Transverse colon (tissue), 4 donors: ENCODE data around the gene KCNG1. TPM values are rescaled to one million over a fixed set of nuclear protein-coding genes. Genes with fewer than 3 reads are reported as not detected.

Experiments
- DNase-seq: peaks from one replicate; pipeline ENCODE4 v3.0.0-alpha.2; 2019
- H3K27ac ChIP-seq, 4 donors: fragments of 200-600 bp; sonication (generic); 2 replicates each; pipeline ENCODE4 v1.5.1; 2016 to 2018; ENCODE audit warnings: inconsistent platforms in 4 of 4
- H3K27me3 ChIP-seq: fragments of 200-600 bp; sonication (generic); 2 replicates; pipeline ENCODE4 v1.5.1; 2017; ENCODE audit warnings: inconsistent platforms
- H3K36me3 ChIP-seq, 4 donors: fragments of 200-600 bp; sonication (generic); 2 replicates each; pipeline ENCODE4 v1.5.1; 2017 to 2019; ENCODE audit warnings: inconsistent platforms in 4 of 4
- H3K4me1 ChIP-seq, 4 donors: fragments of 200-600 bp; sonication (generic); 2 replicates each; pipeline ENCODE4 v1.5.1; 2017 to 2020; ENCODE audit warnings: inconsistent platforms in 4 of 4
- H3K4me3 ChIP-seq, 4 donors: fragments of 200-600 bp; sonication (generic); 1 replicate in 1 of 4; 2 replicates in 3 of 4; pipeline versions ENCODE4 v1.5.1 to v1.6.1; 2017 to 2019; ENCODE audit warnings: inconsistent platforms in 4 of 4
- H3K9me3 ChIP-seq, 2 donors: fragments of 200-600 bp; sonication (generic); 2 replicates each; pipeline ENCODE4 v1.5.1; 2017 to 2019; ENCODE audit warnings: inconsistent platforms in 2 of 2
- EP300 ChIP-seq: sonication (generic); formaldehyde crosslinking; IDR thresholded peaks from one replicate; pipeline ENCODE4 v1.6.1; 2017; ENCODE audit warnings: antibody characterized with exemption, low read depth
- POLR2A ChIP-seq: fragments of 450-650 bp; IDR thresholded peaks from one replicate; pipeline ENCODE4 v1.6.1; 2016; ENCODE audit warnings: antibody characterized with exemption, mild to moderate bottlenecking, moderate library complexity
- POLR2AphosphoS5 ChIP-seq, 3 donors: sonication (generic); formaldehyde crosslinking; IDR thresholded peaks; one replicate each; pipeline ENCODE4 v1.6.1; 2016; ENCODE audit warnings: antibody characterized with exemption in 3 of 3
- WGBS, 2 donors: methylation state at CpG; one replicate each; pipeline ENCODE4 v1.1.5; 2018; ENCODE audit warnings: low coverage in 1 of 2; 5-methylcytosine and 5-hydroxymethylcytosine counted together
- in situ Hi-C, 4 donors: fragments of 200-750 bp; cut with MboI; loops; one replicate each; pipeline versions ENCODE4 v1.15.0 to v1.15.1; 2017; ENCODE audit warnings: low sequenced_read_pairs in 3 of 4, low pct_ligation_motif_present in 1 of 4, low pct_unique_long_range_greater_than_20kb in 1 of 4
- intact Hi-C: fragments of 100-400 bp; cut with DNase I; formaldehyde crosslinking; loops from one replicate; pipeline ENCODE4 v1.15.1; 2023; ENCODE audit warnings: low total_unique reads
- total RNA-seq, 4 donors: library from RNA; depleted of rRNA; stranded (reverse); fragments of >200 nt; gene quantifications; one replicate each; pipeline ENCODE4 v1.1.0, GENCODE V29; 2016
- TF ChIP-seq, protein P1 (sequence below), 5 experiments: fragments of 200-600 bp in 3 of 5; fragments of 450-650 bp in 2 of 5; sonication (generic) in 3 of 5; IDR thresholded peaks; 1 replicate in 2 of 5; 2 replicates in 3 of 5; pipeline ENCODE4 v1.5.1; 2016 to 2017; ENCODE audit warnings: antibody characterized with exemption in 5 of 5, inconsistent platforms in 3 of 5, mild to moderate bottlenecking in 2 of 5, moderate library complexity in 1 of 5

The KCNG1 gene
- total RNA-seq, 4 donors from 2014 or later: 3.8 to 36.3 (median 8.9) TPM

DNA sequence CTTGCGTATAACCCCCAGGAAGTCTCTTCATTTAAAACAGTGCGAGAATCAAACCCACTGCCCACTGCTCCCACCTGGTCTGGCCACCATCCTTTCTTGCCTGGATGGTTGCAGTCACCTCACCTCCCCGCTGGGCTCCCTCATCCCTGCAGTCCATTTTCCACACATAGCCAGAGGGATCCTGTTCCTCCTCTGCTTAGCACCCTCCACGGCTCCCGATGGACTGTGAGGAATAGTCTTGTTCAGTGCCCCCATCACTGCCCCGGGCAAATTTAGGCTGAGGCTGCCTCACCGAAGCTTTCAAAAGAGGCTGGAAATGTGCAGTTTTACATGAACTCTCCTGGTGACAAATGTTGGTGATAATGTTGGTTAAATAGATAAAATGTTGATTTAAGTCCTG is 17.7 kb downstream of the KCNG1 start:
- 93 to 100% methylated on average over 1 to 7 of the region's 7 CpGs for WGBS, 2 donors
- no peaks in the 10 kb centered on the region for H3K27me3 ChIP-seq

DNA sequence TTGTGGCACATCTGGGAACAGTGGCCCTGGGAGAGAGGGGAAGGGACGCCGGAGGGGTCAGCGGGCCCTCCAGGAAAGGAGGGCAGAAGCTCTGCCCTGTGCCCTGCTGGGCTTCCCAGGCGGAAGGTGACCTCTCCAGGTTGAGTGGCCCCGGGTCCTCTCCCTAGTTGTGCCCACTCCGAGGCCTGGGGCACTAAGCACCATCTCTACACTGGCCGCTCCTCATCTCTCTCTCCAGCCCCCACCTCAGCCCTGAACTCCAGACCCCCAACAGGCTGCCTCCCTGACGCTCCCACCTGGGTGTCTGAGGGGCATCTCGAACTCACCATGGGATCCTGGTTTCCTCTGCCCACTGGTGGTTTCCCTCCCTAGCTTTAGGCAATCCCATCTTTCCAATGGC is 18.1 kb downstream of the KCNG1 start:
- no peak overlapping the region for H3K4me3 ChIP-seq
- TF ChIP-seq, protein P1, sequence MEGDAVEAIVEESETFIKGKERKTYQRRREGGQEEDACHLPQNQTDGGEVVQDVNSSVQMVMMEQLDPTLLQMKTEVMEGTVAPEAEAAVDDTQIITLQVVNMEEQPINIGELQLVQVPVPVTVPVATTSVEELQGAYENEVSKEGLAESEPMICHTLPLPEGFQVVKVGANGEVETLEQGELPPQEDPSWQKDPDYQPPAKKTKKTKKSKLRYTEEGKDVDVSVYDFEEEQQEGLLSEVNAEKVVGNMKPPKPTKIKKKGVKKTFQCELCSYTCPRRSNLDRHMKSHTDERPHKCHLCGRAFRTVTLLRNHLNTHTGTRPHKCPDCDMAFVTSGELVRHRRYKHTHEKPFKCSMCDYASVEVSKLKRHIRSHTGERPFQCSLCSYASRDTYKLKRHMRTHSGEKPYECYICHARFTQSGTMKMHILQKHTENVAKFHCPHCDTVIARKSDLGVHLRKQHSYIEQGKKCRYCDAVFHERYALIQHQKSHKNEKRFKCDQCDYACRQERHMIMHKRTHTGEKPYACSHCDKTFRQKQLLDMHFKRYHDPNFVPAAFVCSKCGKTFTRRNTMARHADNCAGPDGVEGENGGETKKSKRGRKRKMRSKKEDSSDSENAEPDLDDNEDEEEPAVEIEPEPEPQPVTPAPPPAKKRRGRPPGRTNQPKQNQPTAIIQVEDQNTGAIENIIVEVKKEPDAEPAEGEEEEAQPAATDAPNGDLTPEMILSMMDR (IDR thresholded peaks at IDR 0.05): no peak
- TF ChIP-seq POLR2AphosphoS5 (IDR thresholded peaks at IDR 0.05) (no peak), EP300 (no peak), POLR2A (no peak)
- intact Hi-C loops (no loop called here), in situ Hi-C loops (no loop called here)
- H3K9me3 ChIP-seq: no peaks in the 10 kb centered on the region
- DNase-seq: no peak
- H3K27ac ChIP-seq: no peak overlapping the region
- WGBS, 2 donors: 92% methylated on average over 9 of the region's 9 CpGs; no CpG with 5 or more reads in 1 of the 2 donors
- peaks cover 0 to 9% (median 0%) of the 10 kb centered on the region in 4 donors for H3K4me1 ChIP-seq
- H3K27me3 ChIP-seq: no peaks in the 10 kb centered on the region
- no peaks in the 10 kb centered on the region for H3K36me3 ChIP-seq

More for the DNA sequence above, 17.7 kb downstream of the KCNG1 start:
- peaks cover 0 to 9% (median 0%) of the 10 kb centered on the region in 4 donors for H3K4me1 ChIP-seq
- no peak for DNase-seq
- TF ChIP-seq, protein P1 (IDR thresholded peaks at IDR 0.05): no peak
- TF ChIP-seq EP300: no peak
- TF ChIP-seq POLR2A: no peak
- intact Hi-C loops (no loop called here), in situ Hi-C loops (no loop called here)
- no peaks in the 10 kb centered on the region for H3K36me3 ChIP-seq
- H3K27ac ChIP-seq: no peak overlapping the region
- H3K9me3 ChIP-seq: no peaks in the 10 kb centered on the region
- no peak overlapping the region for H3K4me3 ChIP-seq

DNA sequence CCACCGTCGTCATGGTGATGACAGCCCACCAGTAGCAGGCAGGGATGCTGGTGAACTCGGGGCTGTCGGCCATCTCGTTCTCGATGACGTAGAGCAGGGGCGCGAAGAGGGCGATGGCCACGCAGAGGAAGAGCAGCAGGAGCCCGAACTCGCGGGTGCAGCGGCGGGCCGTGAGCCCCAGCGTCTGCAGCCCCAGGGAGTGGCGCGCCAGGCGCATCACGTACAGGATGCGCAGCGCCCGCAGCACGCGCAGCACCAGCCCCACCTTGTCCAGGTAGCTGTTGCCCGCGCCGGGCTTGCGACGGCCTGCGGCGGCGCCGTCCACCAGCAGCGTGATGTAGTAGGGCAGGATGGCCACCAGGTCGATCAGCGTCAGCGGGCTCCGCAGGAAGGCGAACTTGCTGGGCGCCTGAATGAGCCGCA is 18.6 kb downstream of the KCNG1 start:
- TF ChIP-seq POLR2A: no peak
- H3K4me1 ChIP-seq: peaks cover 0 to 9% (median 0%) of the 10 kb centered on the region in 4 donors
- H3K9me3 ChIP-seq: no peaks in the 10 kb centered on the region
- no peaks in the 10 kb centered on the region for H3K36me3 ChIP-seq
- in situ Hi-C loops: no loop called here
- no peak for DNase-seq
- no peak overlapping the region for H3K4me3 ChIP-seq
- WGBS, 2 donors: 96% methylated on average over 14 of the region's 44 CpGs; no CpG with 5 or more reads in 1 of the 2 donors
- intact Hi-C loops: no loop called here
- H3K27ac ChIP-seq: no peak overlapping the region
- H3K27me3 ChIP-seq: no peaks in the 10 kb centered on the region

DNA sequence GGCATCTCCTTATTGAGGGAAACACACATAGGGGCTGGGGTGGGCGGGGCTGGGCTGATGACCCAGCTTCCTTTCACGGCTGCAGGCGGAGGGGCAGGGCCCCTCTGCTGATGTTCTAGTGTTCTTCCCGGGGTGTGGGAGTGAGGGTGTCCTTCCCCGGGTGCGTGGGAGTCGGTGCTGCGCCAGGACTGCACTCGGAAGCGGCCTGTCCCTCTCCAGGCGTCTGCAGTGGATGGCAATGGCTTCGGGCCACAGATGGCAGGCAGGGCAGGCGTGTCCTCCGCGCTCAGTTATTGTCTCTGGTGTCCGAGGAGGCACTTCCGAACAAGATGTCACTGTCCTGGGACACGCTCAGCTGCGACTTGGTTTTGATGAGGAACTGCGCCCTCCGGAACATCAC is 19.2 kb downstream of the KCNG1 start:
- in situ Hi-C loops (no loop called here), intact Hi-C loops (no loop called here)

More for the DNA sequence above, 19.2 kb downstream of the KCNG1 start:
- H3K4me1 ChIP-seq: peaks cover 0 to 5% (median 0%) of the 10 kb centered on the region in 4 donors
- no peak overlapping the region for H3K27ac ChIP-seq
- TF ChIP-seq POLR2A: no peak
- no peak for TF ChIP-seq POLR2AphosphoS5 (IDR thresholded peaks at IDR 0.05)
- TF ChIP-seq, protein P1 (IDR thresholded peaks at IDR 0.05): no peak
- TF ChIP-seq EP300: no peak
- no peak overlapping the region for H3K4me3 ChIP-seq
- no peaks in the 10 kb centered on the region for H3K9me3 ChIP-seq
- H3K27me3 ChIP-seq: no peaks in the 10 kb centered on the region
- H3K36me3 ChIP-seq: no peaks in the 10 kb centered on the region
- no peak for DNase-seq
- WGBS, 2 donors: 82% methylated on average over 16 of the region's 21 CpGs; no CpG with 5 or more reads in 1 of the 2 donors
